Measurements from ENCODE around the gene C20orf144. TPM values are rescaled to one million over a fixed set of nuclear protein-coding genes. Genes with fewer than 3 reads are reported as not detected.

The C20orf144 gene
- total RNA-seq, 1 experiment from 2014 or later, result not detected

DNA sequence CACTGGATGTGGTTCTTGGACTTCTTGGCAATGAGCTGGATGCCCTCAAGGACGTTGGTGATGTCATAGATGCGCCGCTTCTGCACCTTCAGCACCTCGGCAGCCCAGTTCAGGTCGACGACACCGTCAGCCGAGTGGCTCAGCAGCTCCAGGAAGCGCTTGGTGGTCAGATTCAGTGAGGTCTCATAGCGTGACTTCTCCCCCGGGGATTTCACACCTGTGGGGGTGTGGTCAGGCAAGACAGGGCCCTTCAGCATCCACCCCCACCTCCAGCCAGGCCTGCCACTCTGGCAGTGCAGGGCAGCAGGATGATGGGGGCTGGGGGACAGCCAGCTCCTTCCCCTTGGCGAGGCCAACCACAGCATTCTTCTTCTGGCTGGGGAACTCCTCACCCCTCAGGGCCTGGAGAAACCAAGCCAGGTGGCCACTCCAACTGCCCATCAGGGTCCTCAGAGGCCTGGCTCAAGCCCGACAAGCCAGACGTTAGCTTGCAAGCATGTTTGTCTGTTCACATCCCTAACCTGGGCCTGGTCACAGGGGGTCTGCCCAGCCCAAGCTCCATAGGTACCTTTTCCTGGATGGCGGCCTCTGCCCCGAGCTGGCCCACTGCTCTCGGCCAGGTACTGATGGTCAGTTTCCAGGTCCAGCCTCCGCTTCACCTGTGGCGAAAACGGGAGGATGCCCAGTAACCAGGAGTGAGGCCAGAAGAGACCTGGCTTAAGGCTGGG is 17.8 kb downstream of the C20orf144 start:
- no peak overlapping the region for H3K4me2 ChIP-seq (ENCODE audit: low read length)
- H2AFZ ChIP-seq (ENCODE audit: low read length), result no peak overlapping the region
- H3K4me3 ChIP-seq (ENCODE audit: low read length), result no peak overlapping the region
- ChIA-PET CTCF (interaction anchor here (0.6 kb wide), 1 partner anchor 113 kb away, joined by 3 read pairs; no protein-coding TSS in a partner anchor), POLR2A (ENCODE audit: unreplicated experiment) (no interaction called here)
- peaks cover 26% of the 10 kb centered on the region for H4K20me1 ChIP-seq (ENCODE audit: low read length)
- TF ChIP-seq EZH2phosphoT487 (IDR thresholded peaks at IDR 0.05; ENCODE audit: borderline replicate concordance, low read length), result no peak
- TF ChIP-seq EZH2 (IDR thresholded peaks at IDR 0.05; ENCODE audit: low read length, unreplicated experiment), result no peak
- TF ChIP-seq, protein P1, sequence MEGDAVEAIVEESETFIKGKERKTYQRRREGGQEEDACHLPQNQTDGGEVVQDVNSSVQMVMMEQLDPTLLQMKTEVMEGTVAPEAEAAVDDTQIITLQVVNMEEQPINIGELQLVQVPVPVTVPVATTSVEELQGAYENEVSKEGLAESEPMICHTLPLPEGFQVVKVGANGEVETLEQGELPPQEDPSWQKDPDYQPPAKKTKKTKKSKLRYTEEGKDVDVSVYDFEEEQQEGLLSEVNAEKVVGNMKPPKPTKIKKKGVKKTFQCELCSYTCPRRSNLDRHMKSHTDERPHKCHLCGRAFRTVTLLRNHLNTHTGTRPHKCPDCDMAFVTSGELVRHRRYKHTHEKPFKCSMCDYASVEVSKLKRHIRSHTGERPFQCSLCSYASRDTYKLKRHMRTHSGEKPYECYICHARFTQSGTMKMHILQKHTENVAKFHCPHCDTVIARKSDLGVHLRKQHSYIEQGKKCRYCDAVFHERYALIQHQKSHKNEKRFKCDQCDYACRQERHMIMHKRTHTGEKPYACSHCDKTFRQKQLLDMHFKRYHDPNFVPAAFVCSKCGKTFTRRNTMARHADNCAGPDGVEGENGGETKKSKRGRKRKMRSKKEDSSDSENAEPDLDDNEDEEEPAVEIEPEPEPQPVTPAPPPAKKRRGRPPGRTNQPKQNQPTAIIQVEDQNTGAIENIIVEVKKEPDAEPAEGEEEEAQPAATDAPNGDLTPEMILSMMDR (conservative IDR thresholded peaks at IDR 0.05; ENCODE audit: low read depth, low read length), result no peak
- no peak overlapping the region for H3K9ac ChIP-seq (ENCODE audit: low read length)
- BruUV-seq (replicated peaks), result no TSS peak
- H3K4me1 ChIP-seq (ENCODE audit: insufficient read depth, low read length), result peaks cover 11% of the 10 kb centered on the region
- no peak overlapping the region for H3K27ac ChIP-seq (ENCODE audit: low read length)
- peaks cover 4% of the 10 kb centered on the region for H3K36me3 ChIP-seq (ENCODE audit: low read depth, low read length)
- ATAC-seq, result no peak
- no peaks in the 10 kb centered on the region for H3K27me3 ChIP-seq (ENCODE audit: low read length)
- intact Hi-C loops (cut with micrococcal nuclease), result loop anchor here (10.0 kb wide), 1 partner anchor 105 kb away; no protein-coding TSS in a partner anchor
- no peaks in the 10 kb centered on the region for H3K9me2 ChIP-seq (replicated peaks; ENCODE audit: low read length)
- peaks cover 5% of the 10 kb centered on the region for H3F3A ChIP-seq (ENCODE audit: low read length, unreplicated experiment)
- H3K9me3 ChIP-seq (ENCODE audit: low read length), result no peaks in the 10 kb centered on the region
- DNase-seq, result no peak
- peaks cover 36% of the 10 kb centered on the region for H3K79me2 ChIP-seq (ENCODE audit: low read length)

DNA sequence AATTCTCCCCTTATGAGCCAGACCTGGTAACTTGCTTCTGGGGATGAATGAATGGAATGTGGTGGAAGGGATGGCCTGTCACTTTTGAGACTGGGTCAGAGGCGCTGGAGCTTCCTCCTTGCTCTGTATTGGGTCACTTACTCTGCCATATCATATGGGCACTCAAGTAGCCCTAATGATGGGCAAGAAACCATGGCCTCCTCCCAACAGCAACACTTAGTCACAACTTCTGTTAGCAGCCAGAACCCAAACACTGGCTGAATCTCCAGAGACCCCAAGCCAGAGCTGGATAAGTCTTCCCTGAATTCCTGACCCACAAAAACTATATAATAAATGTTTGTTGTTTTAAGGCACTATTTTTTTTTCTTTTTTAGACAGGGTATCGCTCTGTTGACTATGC is 18.6 kb downstream of the C20orf144 start:
- intact Hi-C loops (cut with micrococcal nuclease), result loop anchor here (10.0 kb wide), 1 partner anchor 104 kb away; no protein-coding TSS in a partner anchor
- H3K9me2 ChIP-seq (replicated peaks; ENCODE audit: low read length), result no peaks in the 10 kb centered on the region
- ChIA-PET POLR2A (ENCODE audit: unreplicated experiment) (no interaction called here), CTCF (interaction anchor here (0.6 kb wide), 1 partner anchor 112 kb away, joined by 3 read pairs; no protein-coding TSS in a partner anchor)
- no peak overlapping the region for H3K4me3 ChIP-seq (ENCODE audit: low read length)
- H4K20me1 ChIP-seq (ENCODE audit: low read length), result peaks cover 27% of the 10 kb centered on the region
- H3K4me1 ChIP-seq (ENCODE audit: insufficient read depth, low read length), result peaks cover 14% of the 10 kb centered on the region
- TF ChIP-seq EZH2phosphoT487 (IDR thresholded peaks at IDR 0.05; ENCODE audit: borderline replicate concordance, low read length) (no peak), EZH2 (IDR thresholded peaks at IDR 0.05; ENCODE audit: low read length, unreplicated experiment) (no peak)
- TF ChIP-seq, protein P1 (conservative IDR thresholded peaks at IDR 0.05; ENCODE audit: low read depth, low read length), result no peak
- DNase-seq (no peak), ATAC-seq (no peak)
- no TSS peak for BruUV-seq (replicated peaks)
- H2AFZ ChIP-seq (ENCODE audit: low read length), result no peak overlapping the region
- no peak overlapping the region for H3K27ac ChIP-seq (ENCODE audit: low read length)
- H3K4me2 ChIP-seq (ENCODE audit: low read length), result no peak overlapping the region
- H3K36me3 ChIP-seq (ENCODE audit: low read depth, low read length), result peaks cover 4% of the 10 kb centered on the region
- H3F3A ChIP-seq (ENCODE audit: low read length, unreplicated experiment), result no peaks in the 10 kb centered on the region
- H3K9ac ChIP-seq (ENCODE audit: low read length), result no peak overlapping the region
- H3K27me3 ChIP-seq (ENCODE audit: low read length), result no peaks in the 10 kb centered on the region
- no peaks in the 10 kb centered on the region for H3K9me3 ChIP-seq (ENCODE audit: low read length)
- peaks cover 43% of the 10 kb centered on the region for H3K79me2 ChIP-seq (ENCODE audit: low read length)

DNA sequence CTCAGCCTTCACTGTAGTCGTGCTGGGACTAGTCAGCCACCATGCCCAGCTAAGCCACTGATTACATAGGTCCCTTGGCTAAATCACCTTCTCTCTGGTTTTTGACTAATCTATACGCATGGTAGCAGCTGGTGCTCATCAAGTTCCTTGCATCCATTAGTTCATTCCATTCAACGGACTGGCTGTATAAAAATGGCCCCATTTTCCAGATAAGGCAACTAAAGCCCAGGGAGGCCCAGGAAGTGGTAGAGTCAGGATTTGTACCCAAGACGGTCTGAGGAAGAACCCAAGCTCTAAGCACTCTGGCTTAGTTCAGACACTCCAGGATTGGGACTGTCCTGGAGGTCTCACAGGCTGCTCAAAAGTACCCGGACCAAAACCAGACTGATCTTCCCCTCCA is 19.2 kb downstream of the C20orf144 start:
- no peaks in the 10 kb centered on the region for H3K9me3 ChIP-seq (ENCODE audit: low read length)
- no peak overlapping the region for H3K4me3 ChIP-seq (ENCODE audit: low read length)
- no peaks in the 10 kb centered on the region for H3K9me2 ChIP-seq (replicated peaks; ENCODE audit: low read length)
- TF ChIP-seq, protein P1 (conservative IDR thresholded peaks at IDR 0.05; ENCODE audit: low read depth, low read length), result no peak
- no peak for TF ChIP-seq EZH2 (IDR thresholded peaks at IDR 0.05; ENCODE audit: low read length, unreplicated experiment)
- no peak for TF ChIP-seq EZH2phosphoT487 (IDR thresholded peaks at IDR 0.05; ENCODE audit: borderline replicate concordance, low read length)
- peaks cover 27% of the 10 kb centered on the region for H4K20me1 ChIP-seq (ENCODE audit: low read length)
- DNase-seq (no peak), ATAC-seq (no peak)
- H3K9ac ChIP-seq (ENCODE audit: low read length), result no peak overlapping the region
- no peaks in the 10 kb centered on the region for H3K27me3 ChIP-seq (ENCODE audit: low read length)
- H3K27ac ChIP-seq (ENCODE audit: low read length), result no peak overlapping the region
- H3F3A ChIP-seq (ENCODE audit: low read length, unreplicated experiment), result no peaks in the 10 kb centered on the region
- ChIA-PET CTCF (no interaction called here), POLR2A (ENCODE audit: unreplicated experiment) (no interaction called here)
- intact Hi-C loops (cut with micrococcal nuclease), result loop anchor here (10.0 kb wide), 1 partner anchor 104 kb away; no protein-coding TSS in a partner anchor
- H3K4me2 ChIP-seq (ENCODE audit: low read length), result no peak overlapping the region
- BruUV-seq (replicated peaks), result no TSS peak
- H3K4me1 ChIP-seq (ENCODE audit: insufficient read depth, low read length), result peaks cover 14% of the 10 kb centered on the region
- H2AFZ ChIP-seq (ENCODE audit: low read length), result no peak overlapping the region
- peaks cover 4% of the 10 kb centered on the region for H3K36me3 ChIP-seq (ENCODE audit: low read depth, low read length)
- H3K79me2 ChIP-seq (ENCODE audit: low read length), result peaks cover 43% of the 10 kb centered on the region

Data from PC-3 (cell line).